Suprapubic skin (tissue), 3 donors: ENCODE measurements around the gene RAB3C.

Experiments used
- EP300 ChIP-seq: sonication (generic); formaldehyde crosslinking; IDR thresholded peaks from one replicate; pipeline ENCODE4 v1.6.1; 2017; ENCODE audit warnings: antibody characterized with exemption
- POLR2A ChIP-seq, 2 donors: fragments of 450-650 bp; IDR thresholded peaks; one replicate each; pipeline ENCODE4 v1.6.1; 2017; ENCODE audit warnings: antibody characterized with exemption in 2 of 2, mild to moderate bottlenecking in 2 of 2, moderate library complexity in 2 of 2
- TF ChIP-seq, protein P1 (sequence below), 2 donors: fragments of 200-600 bp in 1 of 2; fragments of 450-650 bp in 1 of 2; sonication (generic) in 1 of 2; IDR thresholded peaks; one replicate each; pipeline ENCODE4 v1.5.1; 2016 to 2019; ENCODE audit warnings: antibody characterized with exemption in 2 of 2, mild to moderate bottlenecking in 1 of 2, moderate library complexity in 1 of 2

DNA sequence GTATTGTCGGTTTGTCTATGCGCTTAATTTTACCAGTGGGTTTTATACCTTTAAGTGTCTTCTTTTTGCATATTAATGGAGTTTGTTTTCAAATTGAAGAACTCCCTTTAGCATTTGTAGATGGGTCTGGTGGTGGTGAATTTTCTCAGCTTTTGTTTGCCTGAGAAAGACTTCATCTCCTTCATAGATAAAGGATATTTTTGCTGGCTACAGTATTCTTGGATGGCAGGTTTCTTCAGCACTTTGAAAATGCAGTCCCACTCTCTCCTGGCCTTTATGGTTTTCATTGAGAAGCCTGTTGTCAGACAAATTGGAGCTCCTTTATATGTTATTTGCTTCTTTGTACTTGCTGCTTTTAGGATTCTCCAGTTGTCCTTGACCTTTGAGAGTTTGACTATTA is 142.1 kb downstream of the RAB3C start:
- TF ChIP-seq, protein P1, sequence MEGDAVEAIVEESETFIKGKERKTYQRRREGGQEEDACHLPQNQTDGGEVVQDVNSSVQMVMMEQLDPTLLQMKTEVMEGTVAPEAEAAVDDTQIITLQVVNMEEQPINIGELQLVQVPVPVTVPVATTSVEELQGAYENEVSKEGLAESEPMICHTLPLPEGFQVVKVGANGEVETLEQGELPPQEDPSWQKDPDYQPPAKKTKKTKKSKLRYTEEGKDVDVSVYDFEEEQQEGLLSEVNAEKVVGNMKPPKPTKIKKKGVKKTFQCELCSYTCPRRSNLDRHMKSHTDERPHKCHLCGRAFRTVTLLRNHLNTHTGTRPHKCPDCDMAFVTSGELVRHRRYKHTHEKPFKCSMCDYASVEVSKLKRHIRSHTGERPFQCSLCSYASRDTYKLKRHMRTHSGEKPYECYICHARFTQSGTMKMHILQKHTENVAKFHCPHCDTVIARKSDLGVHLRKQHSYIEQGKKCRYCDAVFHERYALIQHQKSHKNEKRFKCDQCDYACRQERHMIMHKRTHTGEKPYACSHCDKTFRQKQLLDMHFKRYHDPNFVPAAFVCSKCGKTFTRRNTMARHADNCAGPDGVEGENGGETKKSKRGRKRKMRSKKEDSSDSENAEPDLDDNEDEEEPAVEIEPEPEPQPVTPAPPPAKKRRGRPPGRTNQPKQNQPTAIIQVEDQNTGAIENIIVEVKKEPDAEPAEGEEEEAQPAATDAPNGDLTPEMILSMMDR (IDR thresholded peaks at IDR 0.05), result no peak
- no peak for TF ChIP-seq EP300
- no peak for TF ChIP-seq POLR2A (IDR thresholded peaks at IDR 0.05)
